Neural cell (in vitro differentiated cells): Measurements from ENCODE around the gene SSR4. TPM values are rescaled to one million over a fixed set of nuclear protein-coding genes. Genes with fewer than 3 reads are reported as not detected.

ENCODE experiments used
- H2AFZ ChIP-seq: fragments of 200-600, 300-800 bp; sonication (generic), shearing (Covaris generic); 2 replicates; pipeline ENCODE4 v1.6.0; 2014; ENCODE audit warnings: low read depth, mild to moderate bottlenecking, antibody characterized with exemption, low read length, moderate library complexity
- H3F3A ChIP-seq: fragments of 200-600 bp; shearing (Covaris generic); 2 replicates; pipeline ENCODE4 v1.6.1; 2016; ENCODE audit warnings: mild to moderate bottlenecking, moderate library complexity, mixed read lengths, antibody characterized with exemption, low read length; ENCODE audit not compliant: insufficient read depth, poor library complexity, severe bottlenecking
- H3K27ac ChIP-seq: fragments of 200-600, 300-800 bp; sonication (generic), shearing (Covaris generic); 2 replicates; pipeline ENCODE4 v1.5.1; 2014; ENCODE audit warnings: mild to moderate bottlenecking, low read length, moderate library complexity
- H3K27me3 ChIP-seq: fragments of 300-800, 200-600 bp; sonication (generic), shearing (Covaris generic); 2 replicates; pipeline ENCODE4 v1.6.0; 2014; ENCODE audit warnings: mild to moderate bottlenecking, low read depth, low read length, moderate library complexity; ENCODE audit not compliant: insufficient read depth
- H3K36me3 ChIP-seq: fragments of 300-800, 200-600 bp; sonication (generic), shearing (Covaris generic); 2 replicates; pipeline ENCODE4 v1.5.1; 2014; ENCODE audit warnings: mild to moderate bottlenecking, antibody characterized with exemption, low read length, moderate library complexity; ENCODE audit not compliant: insufficient read depth
- H3K4me2 ChIP-seq: fragments of 300-800, 200-600 bp; sonication (generic), shearing (Covaris generic); 2 replicates; pipeline ENCODE4 v1.6.0; 2014; ENCODE audit warnings: mild to moderate bottlenecking, low read length
- H3K4me3 ChIP-seq: fragments of 300-800, 200-600 bp; sonication (generic), shearing (Covaris generic); 2 replicates; pipeline ENCODE4 v1.5.1; 2014; ENCODE audit warnings: mild to moderate bottlenecking, low read length, moderate library complexity
- H3K79me2 ChIP-seq: fragments of 200-600 bp; shearing (Covaris generic); replicated peaks from 2 replicates; pipeline ENCODE4 v1.6.0; 2014; ENCODE audit warnings: mild to moderate bottlenecking, low read length, moderate library complexity; ENCODE audit not compliant: insufficient read depth
- H3K9ac ChIP-seq: fragments of 300-800, 200-600 bp; sonication (generic), shearing (Covaris generic); 2 replicates; pipeline ENCODE4 v1.6.1; 2016; ENCODE audit warnings: mild to moderate bottlenecking, low read length, mixed read lengths
- H3K9me2 ChIP-seq: fragments of 200-600 bp; shearing (Covaris generic); 2 replicates; pipeline ENCODE4 v1.6.1; 2016; ENCODE audit warnings: mild to moderate bottlenecking, low read length, mixed read lengths; ENCODE audit not compliant: insufficient read depth
- H3K9me3 ChIP-seq: fragments of 200-600, 300-800 bp; sonication (generic), shearing (Covaris generic); 2 replicates; pipeline ENCODE4 v1.6.1; 2016; ENCODE audit warnings: mild to moderate bottlenecking, mixed run types, low read length, moderate library complexity, mixed read lengths
- H4K20me1 ChIP-seq: fragments of 200-600 bp; shearing (Covaris generic); 2 replicates; pipeline ENCODE4 v1.6.1; 2016; ENCODE audit warnings: mild to moderate bottlenecking, mixed run types; ENCODE audit not compliant: insufficient read depth
- CTCF ChIP-seq: fragments of 450-650 bp; IDR thresholded peaks from 2 replicates; pipeline ENCODE4 v1.5.1; 2014; ENCODE audit warnings: antibody characterized with exemption, mild to moderate bottlenecking, moderate library complexity; ENCODE audit not compliant: poor library complexity, severe bottlenecking
- EP300 ChIP-seq: fragments of 450-650 bp; conservative IDR thresholded peaks from 2 replicates; pipeline ENCODE4 v1.6.1; 2014; ENCODE audit warnings: antibody characterized with exemption, mild to moderate bottlenecking, moderate library complexity; ENCODE audit not compliant: poor library complexity, severe bottlenecking
- EZH2 ChIP-seq: fragments of 200-600, 300-800 bp; shearing (Covaris generic), sonication (generic); IDR thresholded peaks from 2 replicates; pipeline ENCODE4 v1.6.1; 2014; ENCODE audit warnings: antibody characterized with exemption, low read length, borderline replicate concordance, mild to moderate bottlenecking; ENCODE audit not compliant: insufficient read depth, poor library complexity, severe bottlenecking
- MXI1 ChIP-seq: fragments of 450-650 bp; conservative IDR thresholded peaks from 2 replicates; pipeline ENCODE4 v1.6.1; 2014; ENCODE audit warnings: antibody characterized with exemption, mild to moderate bottlenecking; ENCODE audit not compliant: poor library complexity, severe bottlenecking
- POLR2AphosphoS5 ChIP-seq: IDR thresholded peaks from 2 replicates; pipeline ENCODE4 v1.6.1; 2012
- RAD21 ChIP-seq: fragments of 450-650 bp; conservative IDR thresholded peaks from 2 replicates; pipeline ENCODE4 v1.6.1; 2014; ENCODE audit warnings: antibody characterized with exemption, mild to moderate bottlenecking, moderate library complexity
- REST ChIP-seq: IDR thresholded peaks from 2 replicates; pipeline ENCODE4 v1.6.1; 2012; ENCODE audit warnings: borderline replicate concordance
- SMC3 ChIP-seq: fragments of 450-650 bp; conservative IDR thresholded peaks from 2 replicates; pipeline ENCODE4 v1.6.1; 2014; ENCODE audit warnings: antibody characterized with exemption, mild to moderate bottlenecking, moderate library complexity; ENCODE audit not compliant: poor library complexity
- TAF1 ChIP-seq: IDR thresholded peaks from 2 replicates; pipeline ENCODE4 v1.6.1; 2012; ENCODE audit warnings: low read depth
- polyA plus RNA-seq: library from polyadenylated mRNA; depleted of rRNA; stranded (reverse); fragments of >200 nt; gene quantifications from 2 replicates; pipeline ENCODE4 v1.2.3, GENCODE V29; 2014

SSR4 gene
- polyA plus RNA-seq, 1 donor from 2014 or later, result 186 TPM

GRCh38 chrX:153765138-153766079 lies 29.1 kb upstream of the SSR4 start:
- no peaks in the 10 kb centered on the region for H3K9me2 ChIP-seq
- H3K27ac ChIP-seq, result peak overlapping the region; percentile 81
- no peaks in the 10 kb centered on the region for H3K36me3 ChIP-seq
- H2AFZ ChIP-seq, result no peak overlapping the region
- no peaks in the 10 kb centered on the region for H4K20me1 ChIP-seq
- H3K27me3 ChIP-seq, result no peaks in the 10 kb centered on the region
- H3K4me3 ChIP-seq, result peak overlapping the region; percentile 45
- H3F3A ChIP-seq, result no peaks in the 10 kb centered on the region
- peak overlapping the region; percentile 69 for H3K9ac ChIP-seq
- no peaks in the 10 kb centered on the region for H3K9me3 ChIP-seq
- H3K4me2 ChIP-seq, result no peak overlapping the region
- TF ChIP-seq REST (no peak), SMC3 (no peak), MXI1 (no peak), RAD21 (no peak), EP300 (no peak), POLR2AphosphoS5 (no peak), CTCF (no peak), EZH2 (no peak), TAF1 (no peak)
- no peaks in the 10 kb centered on the region for H3K79me2 ChIP-seq

- Histone ChIP-seq H3K36me3 (no peaks in the 10 kb centered on the region), H3K4me2 (no peak overlapping the region), H3K27me3 (no peaks in the 10 kb centered on the region), H3K4me3 (peak overlapping the region; percentile 45), H3K9me3 (no peaks in the 10 kb centered on the region), H4K20me1 (no peaks in the 10 kb centered on the region), H3K27ac (peak overlapping the region; percentile 81), H3K9ac (peak overlapping the region; percentile 69), H3K79me2 (no peaks in the 10 kb centered on the region), H3F3A (no peaks in the 10 kb centered on the region), H2AFZ (no peak overlapping the region), H3K9me2 (no peaks in the 10 kb centered on the region)
- TF ChIP-seq POLR2AphosphoS5, result peak; percentile 36
- no peak for TF ChIP-seq CTCF
- peak; percentile 45 for TF ChIP-seq SMC3
These were observed 28.2 kb upstream of the SSR4 start for GRCh38 chrX:153766098-153766817.
